Measurements from ENCODE around the gene CKM.
"Not testable (repeated sequence)": the region's sequence is repeated elsewhere in the genome, so short reads cannot be mapped to it uniquely, and the experiment has no call there.

Gene CKM

GRCh38 chr19:45293682-45294081 is 29.0 kb downstream of the CKM start:
- no peak for DNase-seq (ENCODE audit: low read depth, low spot score)

DNA sequence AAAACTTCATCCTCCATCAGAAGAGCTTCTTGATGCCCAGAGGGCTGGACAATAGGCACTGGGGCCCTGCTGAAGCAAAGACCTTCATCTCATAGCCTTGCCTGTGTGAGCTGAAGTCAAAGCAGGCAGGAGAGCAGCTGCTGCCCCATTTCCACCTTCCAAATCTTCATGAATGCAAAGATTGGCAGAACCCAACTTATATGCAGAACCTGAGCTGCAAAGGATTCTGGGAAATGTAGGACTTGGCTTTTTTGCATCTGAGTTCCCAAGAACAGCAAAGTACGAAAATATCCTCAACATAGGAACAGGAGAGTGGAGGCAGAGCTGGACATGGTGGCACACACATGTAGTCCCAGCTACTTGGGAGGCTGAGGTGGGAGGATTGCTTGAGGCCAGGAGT is 30.8 kb downstream of the CKM start:
- no peak for DNase-seq (ENCODE audit: low read depth, low spot score)

DNA sequence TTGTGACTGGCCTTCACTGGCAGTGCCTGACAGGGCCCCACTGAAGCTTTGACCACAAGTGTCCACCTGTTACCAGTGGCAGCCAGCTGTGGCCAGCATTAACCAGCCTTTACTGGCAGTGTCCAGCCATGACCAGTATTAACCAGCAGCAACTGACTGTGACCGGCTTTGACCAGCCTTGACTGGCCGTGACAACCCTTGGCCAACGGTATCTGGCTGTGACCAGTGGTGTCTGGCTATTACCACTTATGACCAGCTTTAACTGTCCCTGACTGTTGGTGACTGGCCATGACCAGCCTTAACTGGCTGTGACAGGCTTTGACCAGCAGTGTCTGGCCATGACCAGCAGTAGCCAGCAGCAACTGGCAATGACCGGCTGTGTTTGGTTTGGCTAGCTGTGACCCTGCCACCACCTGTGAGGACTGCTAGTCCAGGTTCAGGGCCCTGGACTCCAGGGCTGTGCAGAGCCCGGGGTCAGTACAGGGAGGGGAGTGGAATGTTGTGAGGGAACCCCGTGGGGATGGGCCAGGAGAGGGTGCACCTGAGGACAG is 32.2 kb downstream of the CKM start:
- DNase-seq (ENCODE audit: low read depth, low spot score) = no peak

DNA sequence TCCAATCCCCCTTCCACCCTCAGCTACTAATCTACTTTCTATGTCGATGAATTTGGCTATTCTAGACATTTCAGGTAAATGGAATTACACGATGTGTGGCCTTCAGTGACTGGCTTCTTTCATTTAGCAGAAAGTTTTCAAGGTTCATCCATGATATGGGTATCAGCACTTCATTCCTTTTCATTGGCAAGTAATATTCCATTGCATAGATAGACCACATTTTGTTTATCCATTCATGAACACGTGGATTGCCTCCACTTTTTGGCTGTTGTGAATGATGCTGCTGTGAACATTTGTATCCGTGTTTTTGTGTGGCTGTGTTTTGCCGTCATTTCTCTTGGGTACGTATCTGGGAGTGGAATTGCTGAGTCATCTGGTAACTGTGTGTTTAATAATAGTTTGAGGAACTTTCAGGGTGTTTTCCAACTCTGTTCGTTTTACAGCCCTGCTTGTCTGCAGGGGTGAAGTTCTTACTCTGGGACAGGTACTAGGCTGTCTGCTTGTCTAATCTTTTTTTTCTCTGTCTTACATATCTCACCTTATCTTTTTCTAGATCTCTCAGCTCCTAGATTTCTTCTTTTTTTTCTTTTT is 39.1 kb downstream of the CKM start:
- DNase-seq (ENCODE audit: low read depth, low spot score) = no peak

DNA sequence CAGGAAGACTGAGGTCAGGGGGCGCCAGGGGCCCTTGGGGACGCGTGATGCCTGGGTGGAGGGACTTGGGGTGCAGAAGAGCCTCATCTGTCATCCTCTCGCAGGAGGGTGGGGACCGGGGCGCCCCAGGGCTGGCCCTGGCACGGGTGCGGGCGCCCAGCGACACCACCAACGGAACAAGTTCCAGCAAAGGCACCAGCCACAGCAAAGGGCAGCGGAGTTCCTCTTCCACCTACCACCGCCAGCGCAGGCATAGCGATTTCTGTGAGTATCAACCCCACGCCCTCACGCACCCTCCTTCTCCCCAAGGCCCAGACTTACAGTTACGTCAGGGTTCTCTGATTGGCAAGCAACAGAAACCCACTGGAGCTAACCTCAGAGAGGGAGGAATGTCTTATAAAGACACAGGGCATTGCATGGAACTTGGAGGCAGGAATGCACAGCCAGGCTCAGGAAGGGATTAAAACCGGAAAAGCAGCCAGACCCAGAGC is 42.2 kb downstream of the CKM start:
- DNase-seq (ENCODE audit: low read depth, low spot score) = no peak

DNA sequence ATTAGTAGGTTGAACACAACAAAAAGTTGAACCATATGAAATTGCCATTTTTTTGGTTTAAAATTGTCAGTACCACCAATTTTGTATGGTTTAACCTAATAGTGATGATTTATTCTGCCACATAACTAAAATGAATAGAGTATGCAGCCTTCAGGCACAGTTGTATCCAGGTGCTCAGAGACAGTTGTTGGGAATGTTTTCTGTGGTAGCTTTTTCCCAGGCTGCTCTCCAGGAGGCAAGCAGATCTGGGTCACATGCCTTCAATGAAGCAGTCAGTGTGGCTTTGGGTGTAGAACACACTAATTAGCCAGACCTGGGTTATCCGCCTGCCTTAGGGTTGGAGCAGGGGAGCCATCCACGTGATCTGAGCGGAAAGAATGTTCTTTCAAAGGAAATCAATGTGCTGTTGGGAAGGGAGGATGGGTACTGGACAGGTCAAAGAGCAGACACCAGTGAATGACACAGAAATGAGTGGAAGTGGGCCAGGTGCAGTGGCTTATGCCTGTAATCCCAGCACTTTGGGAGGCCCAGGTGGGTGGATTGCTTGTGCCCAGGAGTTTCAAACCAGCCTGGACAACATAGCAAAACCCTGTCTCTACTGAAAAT is 43.0 kb downstream of the CKM start:
- no peak for DNase-seq (ENCODE audit: low read depth, low spot score)

DNA sequence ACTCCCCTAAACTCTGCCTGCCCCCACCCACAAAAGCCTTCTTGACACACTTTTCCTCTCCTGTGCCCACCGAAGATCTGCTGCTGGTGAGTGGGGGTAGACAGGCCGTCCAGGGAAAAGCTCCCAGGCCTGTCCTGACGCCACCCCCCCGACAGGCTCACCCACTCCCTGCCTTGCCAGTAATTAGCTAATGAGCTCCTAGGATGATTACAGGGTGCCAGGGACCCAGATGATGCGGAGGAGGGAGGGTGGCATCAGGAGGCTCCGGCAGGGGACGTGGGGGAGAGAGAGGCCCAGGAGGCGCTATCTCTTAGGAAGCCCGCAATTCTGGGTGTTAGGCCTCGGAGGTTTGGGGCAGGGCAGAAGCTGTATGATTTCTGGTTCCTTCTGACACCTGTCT is 44.6 kb downstream of the CKM start:
- no peak for DNase-seq (ENCODE audit: low read depth, low spot score)

DNA sequence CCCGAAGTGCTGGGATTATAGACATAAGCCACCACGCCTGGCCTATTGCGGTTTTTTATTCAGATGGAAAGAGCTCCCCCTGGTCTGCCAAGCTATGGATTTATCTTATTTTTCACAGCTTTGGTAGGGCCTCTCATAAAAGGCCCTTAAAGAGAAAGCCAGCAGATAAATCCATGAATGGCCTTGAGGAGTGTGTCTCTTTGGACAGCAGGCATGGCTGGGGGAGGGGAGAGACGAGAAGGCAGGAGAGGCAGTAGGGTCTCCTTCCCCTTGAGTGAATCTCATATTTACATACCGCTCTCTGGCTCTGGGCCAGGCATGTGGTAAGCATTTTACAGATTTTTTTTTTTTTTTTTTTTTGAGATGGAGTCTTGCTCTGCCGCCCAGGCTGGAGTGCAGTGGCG is 46.4 kb downstream of the CKM start:
- no peak for DNase-seq (ENCODE audit: low read depth, low spot score)

DNA sequence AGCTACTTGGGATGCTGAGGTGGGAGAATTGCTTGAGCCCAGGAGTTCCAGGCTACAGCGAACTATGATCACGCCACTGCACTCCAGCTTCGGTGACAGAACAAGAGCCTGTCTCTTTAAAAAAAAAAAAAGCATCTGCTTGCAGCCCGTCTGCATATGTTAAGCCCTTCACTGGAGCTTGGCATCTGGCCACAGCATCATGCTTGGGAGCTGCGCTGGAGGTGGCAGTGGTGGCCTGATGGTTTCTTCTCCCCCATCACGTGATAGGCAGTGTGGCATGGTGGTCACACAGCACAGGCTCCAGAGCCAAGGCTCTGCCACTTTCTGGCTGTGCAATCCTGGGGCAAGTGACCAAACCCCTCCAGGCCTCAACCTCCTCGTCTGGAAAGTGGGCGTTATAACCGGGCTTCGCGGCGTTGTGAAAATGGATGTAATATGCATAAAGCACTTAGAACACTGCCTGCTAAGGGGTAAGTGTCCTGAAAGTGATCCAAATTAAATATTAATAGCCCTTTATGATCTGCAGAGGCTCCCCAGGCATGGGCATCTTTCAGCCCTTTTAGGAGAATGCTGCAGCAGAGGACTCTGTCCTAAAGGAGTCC is 47.2 kb downstream of the CKM start:
- no peak for DNase-seq (ENCODE audit: low read depth, low spot score)

DNA sequence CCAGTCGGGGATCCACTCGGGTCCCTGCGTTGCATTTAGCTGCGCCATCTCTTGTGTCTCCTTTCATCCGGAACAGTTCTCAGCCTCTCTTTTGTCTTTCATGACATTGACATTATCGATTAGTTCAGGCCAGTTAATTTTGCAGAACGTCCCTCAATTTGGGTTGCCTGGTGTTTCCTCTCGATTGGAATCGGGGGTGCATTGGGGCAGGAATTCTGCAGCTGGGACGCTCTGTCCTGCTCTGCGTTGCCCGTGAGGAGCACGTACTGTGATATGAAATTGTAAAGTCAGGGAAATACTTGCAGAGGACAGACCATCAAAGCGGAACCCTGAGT is 49.2 kb downstream of the CKM start:
- DNase-seq (ENCODE audit: low read depth, low spot score) = no peak

DNA sequence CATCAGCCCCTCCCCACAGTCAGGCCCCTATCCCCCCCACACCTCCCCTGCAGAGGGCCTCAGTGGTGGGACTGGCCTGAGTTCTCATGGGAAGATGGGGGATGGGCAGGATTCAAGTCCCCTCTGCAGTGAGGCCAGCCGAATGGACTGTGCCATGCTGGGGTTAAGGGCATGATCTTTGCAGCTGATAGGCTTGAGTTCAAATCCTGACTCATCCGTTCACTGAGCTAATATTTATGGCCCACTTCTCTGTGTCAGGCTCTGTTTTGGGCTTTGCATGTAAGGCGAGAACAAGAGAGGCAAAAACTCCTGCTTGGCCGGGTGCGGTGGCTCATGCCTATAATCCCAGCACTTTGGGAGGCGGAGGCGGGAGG is 51.0 kb downstream of the CKM start:
- no peak for DNase-seq (ENCODE audit: low read depth, low spot score)

DNA sequence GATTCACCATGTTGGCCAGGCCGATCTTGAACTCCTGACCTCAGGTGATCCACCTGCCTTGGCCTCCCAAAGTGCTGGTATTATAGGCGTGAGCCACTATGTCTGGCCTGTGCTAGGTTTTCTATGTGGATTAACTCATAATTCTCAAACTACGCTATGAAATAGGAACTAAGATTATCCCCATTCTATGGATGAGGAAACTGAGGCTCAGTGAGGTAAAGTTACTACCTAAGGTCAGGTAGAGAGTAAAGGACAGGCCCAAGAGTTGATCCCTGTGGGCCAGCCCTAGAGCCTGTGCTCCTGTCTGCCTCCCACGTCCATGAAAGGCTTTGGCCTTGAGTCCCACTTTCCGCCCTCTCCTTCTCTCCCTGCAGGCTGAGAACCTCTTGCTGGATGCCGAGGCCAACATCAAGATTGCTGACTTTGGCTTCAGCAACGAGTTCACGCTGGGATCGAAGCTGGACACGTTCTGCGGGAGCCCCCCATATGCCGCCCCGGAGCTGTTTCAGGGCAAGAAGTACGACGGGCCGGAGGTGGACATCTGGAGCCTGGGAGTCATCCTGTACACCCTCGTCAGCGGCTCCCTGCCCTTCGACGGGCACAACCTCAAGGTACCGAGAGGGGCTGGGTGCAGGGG is 51.5 kb downstream of the CKM start:
- no peak for DNase-seq (ENCODE audit: low read depth, low spot score)

- DNase-seq (ENCODE audit: low read depth, low spot score) = not testable (repeated sequence)
Observed at GRCh38 chr19:45269939-45270338, 52.7 kb downstream of the CKM start.

- no peak for DNase-seq (ENCODE audit: low read depth, low spot score)
Observed at GRCh38 chr19:45267296-45267695, 55.4 kb downstream of the CKM start.

- DNase-seq (ENCODE audit: low read depth, low spot score) = no peak
Observed at GRCh38 chr19:45265375-45265774, 57.3 kb downstream of the CKM start.

DNA sequence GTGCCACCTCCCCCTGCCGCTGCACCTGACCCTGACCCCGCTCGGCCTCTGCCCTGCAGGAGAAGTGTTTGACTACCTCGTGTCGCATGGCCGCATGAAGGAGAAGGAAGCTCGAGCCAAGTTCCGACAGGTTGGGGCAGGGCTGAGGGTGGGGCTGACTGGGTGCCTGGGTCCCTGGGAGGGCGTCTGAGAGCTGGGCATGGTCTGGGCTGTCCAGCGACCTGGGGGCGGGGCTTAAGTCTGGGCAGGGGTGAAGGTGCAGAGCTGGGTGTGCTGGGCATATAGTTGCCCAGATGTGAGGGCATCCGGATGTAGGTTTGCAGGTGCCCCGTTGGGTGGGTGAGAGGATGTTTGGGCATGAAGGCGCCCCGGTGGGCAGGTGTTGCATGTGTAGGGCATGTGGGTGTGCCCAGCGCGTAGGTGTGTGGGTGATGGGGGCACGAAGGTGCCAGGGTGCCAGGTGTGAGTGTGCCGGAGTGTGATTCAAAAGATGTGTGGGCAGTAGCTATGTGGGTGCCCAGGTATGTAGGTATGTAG is 57.8 kb downstream of the CKM start:
- DNase-seq (ENCODE audit: low read depth, low spot score) = no peak

DNA sequence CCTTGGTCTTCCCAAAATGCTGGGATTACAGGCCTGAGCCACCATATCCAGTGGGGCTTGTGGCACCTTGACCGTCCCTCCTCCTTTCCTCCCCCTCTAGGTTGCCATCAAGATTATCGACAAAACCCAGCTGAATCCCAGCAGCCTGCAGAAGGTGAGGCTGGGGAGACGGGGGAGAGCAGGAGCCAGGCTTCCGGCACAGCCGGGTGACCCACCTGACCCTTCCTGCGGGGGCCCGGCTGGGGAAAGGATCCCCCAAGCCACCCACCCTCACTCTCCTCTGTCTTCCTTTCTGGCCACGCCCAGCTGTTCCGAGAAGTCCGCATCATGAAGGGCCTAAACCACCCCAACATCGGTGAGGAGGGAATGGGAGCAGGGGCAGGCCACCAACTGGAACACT is 59.7 kb downstream of the CKM start:
- DNase-seq (ENCODE audit: low read depth, low spot score) = no peak

DNA sequence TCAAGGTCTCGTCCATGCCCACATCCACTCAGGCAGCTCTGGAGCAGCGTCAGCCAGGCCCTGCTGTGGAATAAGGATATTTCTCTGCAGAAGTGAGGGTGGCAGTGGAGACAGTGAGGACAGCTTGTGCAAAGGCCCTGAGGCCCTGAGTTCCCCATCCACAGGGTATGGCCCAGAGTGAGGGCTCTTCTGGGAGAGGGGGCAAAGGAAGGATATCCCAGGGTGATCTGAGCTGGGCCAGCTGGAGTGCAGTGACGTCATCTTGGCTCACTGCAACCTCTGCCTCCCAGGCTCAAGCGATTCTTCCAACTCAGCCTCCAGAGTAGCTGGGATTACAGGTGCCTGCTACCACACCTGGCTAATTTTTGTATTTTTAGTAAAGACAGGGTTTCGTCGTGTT is 60.1 kb downstream of the CKM start:
- DNase-seq (ENCODE audit: low read depth, low spot score) = no peak

GRCh38 chr19:45258862-45259261 is 63.8 kb downstream of the CKM start:
- no peak for DNase-seq (ENCODE audit: low read depth, low spot score)

DNA sequence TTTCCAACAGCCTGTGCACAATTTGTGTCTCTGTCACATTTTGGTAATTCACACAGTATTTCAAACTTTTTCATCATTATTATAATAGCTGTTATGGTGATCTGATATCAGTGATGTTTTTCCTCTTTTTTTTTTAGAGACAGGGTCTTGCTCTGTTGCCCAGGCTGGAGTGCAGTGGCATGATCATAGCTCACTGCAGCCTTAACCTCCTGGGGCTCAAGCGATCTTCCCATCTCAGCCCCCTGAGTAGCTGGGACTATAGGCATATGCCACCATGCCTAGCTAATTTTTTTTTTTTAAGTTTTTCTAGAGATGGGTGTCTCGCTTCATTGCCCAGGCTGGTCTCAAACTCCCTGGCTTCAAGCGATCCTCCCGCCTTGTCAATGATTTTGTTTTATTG is 65.8 kb downstream of the CKM start:
- DNase-seq (ENCODE audit: low read depth, low spot score) = no peak
